Pancreas (tissue), 10 donors: ENCODE data around the gene PAK1. TPM values are rescaled to one million over a fixed set of nuclear protein-coding genes. Genes with fewer than 3 reads are reported as not detected.
"Not testable (repeated sequence)": the region's sequence is repeated elsewhere in the genome, so short reads cannot be mapped to it uniquely, and the experiment has no call there.

Experiments used
- ATAC-seq, 4 donors: fragments of 200-7000 bp; cut with Tn5 transposase; one replicate each; pipeline versions ENCODE4 v1.8.0 to v1.9.1; 2020; ENCODE audit warnings: mild to moderate bottlenecking in 4 of 4, moderate library complexity in 4 of 4
- DNase-seq, 6 donors: peaks; one replicate each; pipeline ENCODE4 v3.0.0-alpha.2; 2020
- FAIRE-seq: peaks from 2 replicates; lab custom pipeline; 2012; peaks lifted over from hg19 to GRCh38; lab: Jason Lieb, UNC
- H3K27ac ChIP-seq, 4 donors: fragments of 200-600 bp; sonication (generic); 1 replicate in 3 of 4; 2 replicates in 1 of 4; pipeline versions ENCODE4 v1.5.0 to v1.8.0; 2020
- H3K27me3 ChIP-seq, 4 donors: fragments of 200-600 bp; one replicate each; pipeline ENCODE4 v1.8.0; 2021
- H3K36me3 ChIP-seq, 3 donors: fragments of 200-600 bp; sonication (generic) in 1 of 3; one replicate each; pipeline versions ENCODE4 v1.5.0 to v1.8.0; 2020 to 2021
- H3K4me1 ChIP-seq, 3 donors: fragments of 200-600 bp; one replicate each; pipeline ENCODE4 v1.8.0; 2021
- H3K4me3 ChIP-seq, 4 donors: fragments of 200-600 bp; sonication (generic) in 2 of 4; one replicate each; pipeline versions ENCODE4 v1.5.0 to v1.8.0; 2020 to 2021
- H3K9me3 ChIP-seq, 4 donors: fragments of 200-600 bp; one replicate each; pipeline ENCODE4 v1.8.0; 2021
- WGBS, 2 donors: extraction: QIAGEN DNeasy Blood & Tissue Kit; methylation state at CpG; one replicate each; pipeline ENCODE4 v1.1.7; 2013; 5-methylcytosine and 5-hydroxymethylcytosine counted together
- intact Hi-C, 3 donors: fragments of 100-400 bp; cut with DNase I; formaldehyde crosslinking; loops; one replicate each; pipeline versions ENCODE4 v1.11.1 to v1.14.2; 2022
- polyA plus RNA-seq, 2 donors: library from polyadenylated mRNA; stranded (reverse); fragments of 200-250 nt; gene quantifications; one replicate each; pipeline ENCODE4 v1.2.3, GENCODE V29; 2013
- total RNA-seq, 6 donors: library from RNA; stranded (reverse); fragmentation: NEBNext Ultra II Directional in 4 of 6; extraction: Animal tissue kit (Norgen Biotek cat#: 25700) in 4 of 6; gene quantifications; one replicate each; pipeline versions ENCODE4 v1.2.1 to v1.2.4, GENCODE V29; 2021 to 2023
- TF ChIP-seq, protein P1 (sequence below), 4 donors: fragments of 200-600 bp; sonication (generic) in 3 of 4; IDR thresholded peaks; one replicate each; pipeline versions ENCODE4 v1.5.0 to v1.8.0; 2021; ENCODE audit warnings: antibody characterized with exemption in 4 of 4
- donor health status: healthy with polysubstance abuse.
- donor health status: DM: no; HTN: no; CAD: no; lungs with moderate emphysema.
- donor health status: DM: no; HTN: no; CAD: no.
- donor health status: control.
- donor health status: control.
- donor health status: Bipolar disorder and iron deficiency.
- donor health status: DM: yes; HTN: yes; CAD: no.
- donor health status: DM: no; HTN: no; CAD: no.
- donor health status: DM: no; HTN: no; CAD: no.
- donor health status: DM: yes; HTN: yes; CAD: no.

Gene PAK1
- total and polyA plus RNA-seq, 8 donors = 9.0 to 40.0 (median 20.7) TPM

DNA sequence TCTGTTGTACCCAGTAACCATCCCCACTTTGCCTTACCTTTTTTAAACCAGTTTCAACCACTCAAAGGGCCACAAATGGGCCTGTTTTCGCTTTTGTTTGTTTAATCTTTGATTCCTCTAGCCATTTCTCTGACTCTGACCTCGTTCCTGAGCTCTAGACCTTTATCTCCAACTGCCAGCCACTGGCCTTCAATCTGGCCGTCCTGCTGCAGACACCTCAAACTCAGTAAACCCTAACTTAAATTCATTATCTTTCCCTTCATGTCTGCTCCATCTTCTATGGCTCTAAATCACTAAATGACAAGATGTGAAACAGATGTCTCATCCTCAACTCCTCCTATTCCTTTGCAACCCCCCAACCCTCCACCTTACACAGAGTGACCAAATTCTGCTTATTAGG lies 171.1 kb downstream of the PAK1 start:
- no peak for ATAC-seq
- H3K27me3 ChIP-seq = no peaks in the 10 kb centered on the region
- intact Hi-C loops = no loop called here
- H3K4me3 ChIP-seq = no peak overlapping the region
- FAIRE-seq = no peak
- no peaks in the 10 kb centered on the region for H3K36me3 ChIP-seq
- no peak for DNase-seq
- TF ChIP-seq, protein P1, sequence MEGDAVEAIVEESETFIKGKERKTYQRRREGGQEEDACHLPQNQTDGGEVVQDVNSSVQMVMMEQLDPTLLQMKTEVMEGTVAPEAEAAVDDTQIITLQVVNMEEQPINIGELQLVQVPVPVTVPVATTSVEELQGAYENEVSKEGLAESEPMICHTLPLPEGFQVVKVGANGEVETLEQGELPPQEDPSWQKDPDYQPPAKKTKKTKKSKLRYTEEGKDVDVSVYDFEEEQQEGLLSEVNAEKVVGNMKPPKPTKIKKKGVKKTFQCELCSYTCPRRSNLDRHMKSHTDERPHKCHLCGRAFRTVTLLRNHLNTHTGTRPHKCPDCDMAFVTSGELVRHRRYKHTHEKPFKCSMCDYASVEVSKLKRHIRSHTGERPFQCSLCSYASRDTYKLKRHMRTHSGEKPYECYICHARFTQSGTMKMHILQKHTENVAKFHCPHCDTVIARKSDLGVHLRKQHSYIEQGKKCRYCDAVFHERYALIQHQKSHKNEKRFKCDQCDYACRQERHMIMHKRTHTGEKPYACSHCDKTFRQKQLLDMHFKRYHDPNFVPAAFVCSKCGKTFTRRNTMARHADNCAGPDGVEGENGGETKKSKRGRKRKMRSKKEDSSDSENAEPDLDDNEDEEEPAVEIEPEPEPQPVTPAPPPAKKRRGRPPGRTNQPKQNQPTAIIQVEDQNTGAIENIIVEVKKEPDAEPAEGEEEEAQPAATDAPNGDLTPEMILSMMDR (IDR thresholded peaks at IDR 0.05) = no peak
- no peaks in the 10 kb centered on the region for H3K4me1 ChIP-seq
- H3K9me3 ChIP-seq = no peaks in the 10 kb centered on the region
- H3K27ac ChIP-seq = no peak overlapping the region
- 45 to 53% methylated on average over 3 of the region's 3 CpGs for WGBS, 2 donors

GRCh38 chr11:77301510-77301909 lies 172.4 kb downstream of the PAK1 start, which contains the start of gene GDPD4:
GDPD4 (minus strand) TSS chr11:77301686; CDS start chr11:77285137, 16,549 bp downstream.
- no peak within 1 kb of the TSS for H3K27ac ChIP-seq
- no peaks in the 10 kb centered on the region for H3K27me3 ChIP-seq
- TF ChIP-seq, protein P1 (IDR thresholded peaks at IDR 0.05) = no peak
- no peak for ATAC-seq
- no peaks in the 10 kb centered on the region for H3K4me1 ChIP-seq
- DNase-seq = no peak
- 92% methylated on average over 15 of the region's 15 CpGs for WGBS, 2 donors
- no peak within 1 kb of the TSS for H3K4me3 ChIP-seq
- FAIRE-seq = no peak
- no peaks in the 10 kb centered on the region for H3K36me3 ChIP-seq
- intact Hi-C loops = no loop called here
- H3K9me3 ChIP-seq = no peaks in the 10 kb centered on the region

DNA sequence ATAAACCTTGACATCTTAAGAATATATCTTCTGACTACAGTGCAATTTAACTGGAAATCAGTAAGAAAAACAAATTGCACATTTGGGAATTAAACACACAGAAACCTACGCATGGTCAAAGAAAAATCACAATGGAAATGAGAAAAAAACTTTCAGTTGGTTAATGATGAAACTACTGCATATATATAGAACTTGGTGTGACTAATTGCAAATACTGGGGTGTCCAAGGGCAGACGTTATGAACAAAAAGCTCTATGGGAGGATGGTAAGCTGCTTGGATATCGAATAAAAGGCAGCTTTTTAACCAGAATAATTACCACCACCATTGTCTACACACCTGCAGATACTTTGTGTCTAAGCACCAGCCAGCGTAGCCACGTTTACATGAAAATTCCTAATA lies 173.2 kb downstream of the PAK1 start:
- H3K4me3 ChIP-seq = no peak overlapping the region
- H3K27me3 ChIP-seq = no peaks in the 10 kb centered on the region
- DNase-seq = no peak
- TF ChIP-seq, protein P1 (IDR thresholded peaks at IDR 0.05) = no peak
- no peak for FAIRE-seq
- ATAC-seq = no peak
- no peak overlapping the region for H3K27ac ChIP-seq
- H3K9me3 ChIP-seq = no peaks in the 10 kb centered on the region
- 59 to 66% methylated on average over 5 of the region's 5 CpGs for WGBS, 2 donors
- H3K4me1 ChIP-seq = no peaks in the 10 kb centered on the region
- intact Hi-C loops = no loop called here
- no peaks in the 10 kb centered on the region for H3K36me3 ChIP-seq

DNA sequence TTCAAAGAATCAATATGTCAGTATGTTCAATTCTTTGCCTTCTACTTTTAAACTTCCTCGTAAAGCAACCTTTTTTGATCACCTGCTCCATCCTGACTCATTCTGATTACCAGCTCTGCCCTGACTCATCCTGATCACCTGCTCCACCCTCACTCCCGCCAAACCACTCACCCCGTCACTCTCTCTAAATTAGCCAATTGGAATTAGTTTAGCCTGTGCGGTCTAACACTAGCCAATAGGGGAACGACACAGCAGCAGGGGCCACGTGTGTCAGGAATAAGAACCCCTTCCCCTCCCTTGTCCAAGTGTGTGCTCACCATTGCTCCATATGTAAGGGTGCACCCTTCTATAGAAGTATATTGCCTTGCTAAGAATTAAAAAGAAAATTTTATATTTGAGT lies 173.9 kb downstream of the PAK1 start:
- H3K27me3 ChIP-seq, H3K4me1 ChIP-seq, H3K36me3 ChIP-seq, intact Hi-C loops, H3K9me3 ChIP-seq, H3K27ac ChIP-seq, H3K4me3 ChIP-seq, FAIRE-seq: not testable (repeated sequence)
- DNase-seq (peak in 1 of 6 donors; percentile 19), ATAC-seq (peak in 3 of 4 donors; percentile 31 to 69 (median 67))
- WGBS, 2 donors = 87 to 93% methylated on average over 6 of the region's 6 CpGs

GRCh38 chr11:77299528-77299993 lies 174.3 kb downstream of the PAK1 start:
- no peaks in the 10 kb centered on the region for H3K4me1 ChIP-seq
- H3K9me3 ChIP-seq = no peaks in the 10 kb centered on the region
- H3K27ac ChIP-seq = no peak overlapping the region
- ATAC-seq = peak in 2 of 4 donors; percentile 14 to 61
- intact Hi-C loops = no loop called here
- TF ChIP-seq, protein P1 (IDR thresholded peaks at IDR 0.05) = no peak
- no peak for FAIRE-seq
- H3K36me3 ChIP-seq = no peaks in the 10 kb centered on the region
- 24 to 53% methylated on average over 2 of the region's 2 CpGs for WGBS, 2 donors
- peak in 1 of 6 donors; percentile 9 for DNase-seq
- no peaks in the 10 kb centered on the region for H3K27me3 ChIP-seq
- no peak overlapping the region for H3K4me3 ChIP-seq
